Measurements from ENCODE around the gene PTCH1. TPM values are rescaled to one million over a fixed set of nuclear protein-coding genes. Genes with fewer than 3 reads are reported as not detected.
A peak's percentile ranks its signal among the peaks of the same experiment; 100 is the strongest.

Gene PTCH1
- total and polyA plus RNA-seq, 8 donors, result 5.4 to 22.6 (median 14.7) TPM

DNA sequence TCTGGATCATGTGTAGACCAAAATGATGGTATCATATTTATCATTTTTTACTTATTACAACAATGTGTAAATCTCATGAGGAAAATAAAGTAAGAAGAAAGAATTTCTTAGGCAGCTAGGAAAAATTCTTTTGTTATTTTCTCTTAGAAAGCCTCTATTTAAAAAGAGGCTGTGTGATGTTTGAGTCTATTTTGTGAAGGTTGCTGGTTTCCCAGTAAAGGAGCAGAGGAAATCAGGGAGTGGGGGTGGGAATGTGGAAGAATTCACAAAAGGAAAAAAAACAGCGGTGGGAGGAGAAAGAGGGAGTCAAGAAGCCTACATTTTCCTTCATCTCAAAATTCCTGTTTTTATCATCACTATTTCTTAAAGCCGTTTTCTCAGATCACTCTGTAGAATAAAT, 20.1 kb downstream of the PTCH1 start:
- no peak overlapping the region for H3K27ac ChIP-seq
- H3K4me1 ChIP-seq, result no peaks in the 10 kb centered on the region
- intact Hi-C loops (cut with DNase I), result no loop called here
- DNase-seq (no peak), FAIRE-seq (no peak), ATAC-seq (no peak)
- TF ChIP-seq, protein P1, sequence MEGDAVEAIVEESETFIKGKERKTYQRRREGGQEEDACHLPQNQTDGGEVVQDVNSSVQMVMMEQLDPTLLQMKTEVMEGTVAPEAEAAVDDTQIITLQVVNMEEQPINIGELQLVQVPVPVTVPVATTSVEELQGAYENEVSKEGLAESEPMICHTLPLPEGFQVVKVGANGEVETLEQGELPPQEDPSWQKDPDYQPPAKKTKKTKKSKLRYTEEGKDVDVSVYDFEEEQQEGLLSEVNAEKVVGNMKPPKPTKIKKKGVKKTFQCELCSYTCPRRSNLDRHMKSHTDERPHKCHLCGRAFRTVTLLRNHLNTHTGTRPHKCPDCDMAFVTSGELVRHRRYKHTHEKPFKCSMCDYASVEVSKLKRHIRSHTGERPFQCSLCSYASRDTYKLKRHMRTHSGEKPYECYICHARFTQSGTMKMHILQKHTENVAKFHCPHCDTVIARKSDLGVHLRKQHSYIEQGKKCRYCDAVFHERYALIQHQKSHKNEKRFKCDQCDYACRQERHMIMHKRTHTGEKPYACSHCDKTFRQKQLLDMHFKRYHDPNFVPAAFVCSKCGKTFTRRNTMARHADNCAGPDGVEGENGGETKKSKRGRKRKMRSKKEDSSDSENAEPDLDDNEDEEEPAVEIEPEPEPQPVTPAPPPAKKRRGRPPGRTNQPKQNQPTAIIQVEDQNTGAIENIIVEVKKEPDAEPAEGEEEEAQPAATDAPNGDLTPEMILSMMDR (IDR thresholded peaks at IDR 0.05), result no peak
- no peaks in the 10 kb centered on the region for H3K36me3 ChIP-seq
- 75 to 91% methylated on average over 2 of the region's 2 CpGs for WGBS, 2 donors
- H3K27me3 ChIP-seq, result no peaks in the 10 kb centered on the region
- H3K4me3 ChIP-seq, result no peak overlapping the region
- no peaks in the 10 kb centered on the region for H3K9me3 ChIP-seq

DNA sequence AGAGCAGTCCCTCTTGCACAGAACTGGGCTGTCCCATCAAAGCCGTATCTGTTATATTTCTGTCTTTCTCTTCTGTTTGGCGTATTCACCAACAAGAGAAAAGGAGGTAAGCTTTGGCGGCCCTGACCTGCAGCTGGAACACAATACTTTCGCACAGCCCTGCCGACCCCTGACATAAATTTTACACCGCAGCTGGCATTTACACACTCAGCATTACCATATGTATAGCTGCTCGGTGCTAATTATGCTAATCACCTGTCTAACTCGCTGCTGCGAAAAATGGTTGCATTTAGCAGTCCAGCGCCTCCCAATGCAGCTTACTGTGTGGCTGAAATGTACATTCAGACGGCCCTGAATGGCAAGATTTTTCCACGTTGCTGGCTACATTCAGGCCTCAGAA, 20.8 kb downstream of the PTCH1 start:
- H3K36me3 ChIP-seq, result no peaks in the 10 kb centered on the region
- H3K27me3 ChIP-seq, result no peaks in the 10 kb centered on the region
- FAIRE-seq, result no peak
- intact Hi-C loops (cut with DNase I), result no loop called here
- WGBS, 2 donors, result 88 to 91% methylated on average over 12 of the region's 12 CpGs
- no peak overlapping the region for H3K4me3 ChIP-seq
- no peak for ATAC-seq
- no peaks in the 10 kb centered on the region for H3K4me1 ChIP-seq
- H3K27ac ChIP-seq, result no peak overlapping the region
- DNase-seq, result no peak
- TF ChIP-seq, protein P1 (IDR thresholded peaks at IDR 0.05), result no peak
- no peaks in the 10 kb centered on the region for H3K9me3 ChIP-seq

DNA sequence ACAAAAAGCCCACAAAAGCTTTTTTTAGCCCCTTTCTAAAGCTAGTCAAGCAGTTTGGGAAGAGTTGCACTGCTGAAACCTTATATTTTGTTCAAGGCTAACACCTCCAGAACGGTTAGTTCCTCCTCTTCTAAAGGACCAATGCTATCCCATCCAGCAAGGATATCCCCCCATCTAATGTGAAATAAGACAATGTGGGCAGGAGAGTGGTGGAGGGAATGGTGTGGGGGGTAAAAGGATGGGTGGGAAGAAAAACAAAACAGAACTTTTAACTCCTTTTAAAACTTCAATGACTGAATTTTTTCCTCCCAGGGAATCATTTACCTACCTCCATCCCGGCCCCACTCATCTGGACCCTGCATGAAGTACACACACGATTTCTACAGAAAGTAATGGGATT, 21.2 kb downstream of the PTCH1 start:
- TF ChIP-seq, protein P1 (IDR thresholded peaks at IDR 0.05), result no peak
- Histone ChIP-seq H3K27me3 (no peaks in the 10 kb centered on the region), H3K9me3 (no peaks in the 10 kb centered on the region), H3K4me1 (no peaks in the 10 kb centered on the region), H3K27ac (no peak overlapping the region), H3K4me3 (no peak overlapping the region), H3K36me3 (no peaks in the 10 kb centered on the region)
- 82 to 87% methylated on average over 3 of the region's 3 CpGs for whole genome bisulfite sequencing, 2 donors
- ATAC-seq, result no peak
- FAIRE-seq, result no peak
- DNase-seq, result no peak
- intact Hi-C loops (cut with DNase I), result no loop called here

DNA sequence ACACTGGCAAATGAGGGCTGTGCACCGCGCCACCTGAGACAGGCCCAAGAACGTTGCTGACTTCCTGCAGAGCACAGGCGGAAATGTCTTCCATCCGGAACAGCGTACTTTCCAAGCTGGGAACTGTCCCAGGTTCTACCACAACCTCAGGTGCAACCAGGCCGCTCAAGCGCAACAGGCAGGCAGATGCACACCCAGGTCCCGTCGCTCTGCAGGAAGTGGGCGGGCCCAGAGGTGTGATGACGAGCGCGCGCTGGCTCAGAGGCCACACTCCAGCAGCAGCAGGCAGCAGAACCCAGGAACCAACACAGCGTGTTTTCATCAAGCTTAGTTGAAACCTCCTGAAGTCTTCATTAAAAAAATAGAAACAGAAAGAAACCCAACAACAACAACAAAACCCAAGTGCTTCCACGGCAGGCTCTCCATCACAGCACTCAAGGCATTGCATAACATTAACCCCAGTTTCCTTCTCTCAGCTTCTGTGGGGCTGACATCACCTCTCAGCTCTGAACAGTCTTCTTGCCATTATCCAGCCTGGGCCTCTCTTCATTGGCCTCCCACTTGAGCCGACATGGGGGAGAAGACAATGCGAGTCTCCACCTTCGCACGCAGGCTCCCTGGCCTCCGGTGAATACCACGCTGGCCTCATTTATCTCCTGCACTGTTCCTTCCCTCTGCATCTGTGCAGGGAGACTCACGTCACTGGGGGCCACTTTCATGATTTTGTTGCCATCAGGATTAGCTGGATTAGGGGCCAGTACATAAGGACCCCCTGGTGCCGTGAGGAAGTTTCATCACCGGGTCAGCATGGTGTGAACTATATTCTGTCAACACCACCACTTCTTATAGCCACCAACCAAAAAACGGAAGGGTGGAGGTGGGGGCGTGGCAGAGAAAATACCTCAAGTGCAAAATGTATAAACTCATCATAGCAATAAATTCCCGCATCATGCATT, 22.1 kb downstream of the PTCH1 start:
- Histone ChIP-seq H3K9me3 (no peaks in the 10 kb centered on the region), H3K27ac (no peak overlapping the region), H3K4me1 (no peaks in the 10 kb centered on the region), H3K27me3 (no peaks in the 10 kb centered on the region), H3K36me3 (no peaks in the 10 kb centered on the region), H3K4me3 (no peak overlapping the region)
- FAIRE-seq (no peak), DNase-seq (peak in 4 of 6 donors; percentile 36 to 69 (median 48)), ATAC-seq (peak; percentile 70 to 88 (median 84))
- intact Hi-C loops (cut with DNase I), result no loop called here
- WGBS, 2 donors, result 84% methylated on average over 29 of the region's 29 CpGs
- TF ChIP-seq, protein P1 (IDR thresholded peaks at IDR 0.05), result no peak

DNA sequence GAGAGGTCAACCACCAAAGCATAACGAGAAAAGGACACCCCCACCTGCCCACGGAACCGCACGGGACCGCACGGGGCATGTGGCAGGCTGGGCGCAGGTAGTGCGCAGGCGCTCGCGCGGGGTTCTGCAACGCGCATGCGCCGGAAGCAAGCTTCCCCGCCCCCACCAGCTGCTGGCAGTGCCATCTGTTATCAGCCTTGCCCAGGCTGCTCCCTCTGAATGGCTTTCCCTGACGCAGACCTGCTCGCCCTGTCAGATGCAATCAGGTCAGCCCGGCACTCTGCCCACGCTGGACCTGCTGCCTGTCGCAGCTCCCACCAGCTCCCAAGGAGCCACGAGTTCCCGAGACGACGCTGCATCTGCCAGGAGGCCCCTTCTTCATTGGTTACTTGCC, 22.8 kb downstream of the PTCH1 start:
- no peaks in the 10 kb centered on the region for H3K9me3 ChIP-seq
- 93 to 95% methylated on average over 26 of the region's 26 CpGs for WGBS, 2 donors
- no peak overlapping the region for H3K27ac ChIP-seq
- FAIRE-seq (no peak), DNase-seq (peak in 3 of 6 donors; percentile 26 to 75 (median 27)), ATAC-seq (peak; percentile 40 to 63 (median 50))
- H3K27me3 ChIP-seq, result no peaks in the 10 kb centered on the region
- no peaks in the 10 kb centered on the region for H3K36me3 ChIP-seq
- TF ChIP-seq, protein P1 (IDR thresholded peaks at IDR 0.05), result no peak
- H3K4me3 ChIP-seq, result no peak overlapping the region
- H3K4me1 ChIP-seq, result no peaks in the 10 kb centered on the region
- intact Hi-C loops (cut with DNase I), result no loop called here

Data from pancreas (tissue), 10 donors.